Stimulated activated CD4-positive, alpha-beta T cell treated with anti-CD3 and anti-CD28 coated beads, TNF-alpha, amount 100 ng/mL, for 1 hour (primary cell): ENCODE measurements around the gene CDYL2.
A peak's percentile ranks its signal among the peaks of the same experiment; 100 is the strongest.
"Not testable (repeated sequence)": the region's sequence is repeated elsewhere in the genome, so short reads cannot be mapped to it uniquely, and the experiment has no call there.

Experiments used
- DNase-seq, 3 donors: peaks; one replicate each; pipeline ENCODE4 v3.0.0-alpha.2; 2020; ENCODE audit warnings: low read depth in 3 of 3, low spot score in 1 of 3

The CDYL2 gene

DNA sequence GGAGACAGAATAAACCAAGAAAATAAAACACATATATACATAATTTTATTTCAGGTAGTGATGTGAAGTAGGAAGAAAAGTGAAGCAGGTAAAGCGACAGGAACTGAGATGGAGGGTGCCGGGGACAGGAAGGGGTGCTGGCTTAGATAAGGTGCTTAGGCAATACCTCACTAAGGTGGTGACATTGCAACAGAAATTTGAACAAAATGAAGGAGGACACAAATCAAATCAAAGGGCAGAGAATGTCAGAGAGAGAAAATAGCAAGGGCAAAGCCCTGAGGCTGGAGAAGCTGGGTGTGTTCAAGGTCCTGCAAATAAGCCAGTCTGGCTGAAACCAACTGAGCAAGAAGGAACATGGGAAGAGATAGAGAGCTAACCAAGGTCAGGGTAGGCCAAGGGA is 5.0 kb upstream of the CDYL2 start:
- DNase-seq: no peak

DNA sequence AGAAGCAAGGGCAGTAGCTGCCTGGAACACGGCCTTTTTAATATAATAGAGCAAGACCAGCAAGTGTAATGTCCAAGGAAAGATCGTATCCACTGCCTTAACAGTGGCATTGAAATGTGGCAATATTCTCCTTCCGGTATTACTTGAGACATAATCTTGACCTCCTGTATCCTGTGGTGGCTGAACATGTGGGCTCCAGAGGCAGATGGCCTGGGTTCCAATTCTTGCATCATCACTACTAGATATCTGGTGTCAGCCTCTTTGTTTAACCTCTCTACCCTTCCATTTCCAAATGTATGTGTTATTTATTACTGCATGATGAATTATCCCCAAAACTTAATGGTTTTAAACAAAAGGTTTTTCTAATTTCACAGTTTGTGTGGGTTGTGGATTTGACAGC is 3.5 kb upstream of the CDYL2 start:
- no peak for DNase-seq

DNA sequence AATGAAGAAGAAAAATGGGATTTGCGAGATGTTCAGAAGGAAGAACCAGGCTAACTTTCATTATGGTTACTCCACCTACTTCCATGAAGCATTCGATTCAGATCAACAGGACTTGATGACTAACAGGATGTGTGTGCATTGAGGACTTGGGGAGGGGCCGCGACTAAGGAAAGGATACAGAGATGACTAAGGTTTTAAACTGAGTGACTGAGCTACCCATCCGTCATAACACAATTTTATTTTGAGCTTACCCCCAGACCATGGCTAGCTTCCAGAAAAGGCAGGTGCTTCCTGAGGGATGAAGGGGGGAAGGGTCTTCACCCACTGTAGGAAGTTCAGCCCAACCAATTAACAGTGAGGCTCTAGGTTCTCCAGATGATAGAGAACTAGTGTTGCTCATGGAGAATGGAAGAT is 2.5 kb upstream of the CDYL2 start:
- DNase-seq: peak in 2 of 3 donors; percentile 21 to 28

DNA sequence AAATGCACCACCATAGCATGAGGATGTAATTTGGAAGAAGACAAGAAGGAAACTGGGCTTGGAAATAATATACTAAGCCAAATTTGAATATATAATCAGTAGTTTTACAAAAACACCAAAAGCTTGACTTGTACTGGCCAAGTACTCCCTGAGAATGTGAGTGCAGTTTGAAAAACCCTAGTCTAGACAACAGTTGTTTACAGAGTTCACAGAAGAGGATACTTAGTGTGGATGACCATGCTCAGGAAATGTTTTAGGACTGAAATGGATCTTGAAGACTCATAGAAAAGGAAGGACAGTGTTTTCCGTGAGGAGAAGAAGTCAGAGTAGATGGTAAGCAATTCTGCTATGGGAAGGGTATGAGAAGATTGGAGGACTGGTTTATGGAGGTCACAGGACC is 1.9 kb upstream of the CDYL2 start:
- DNase-seq: no peak

DNA sequence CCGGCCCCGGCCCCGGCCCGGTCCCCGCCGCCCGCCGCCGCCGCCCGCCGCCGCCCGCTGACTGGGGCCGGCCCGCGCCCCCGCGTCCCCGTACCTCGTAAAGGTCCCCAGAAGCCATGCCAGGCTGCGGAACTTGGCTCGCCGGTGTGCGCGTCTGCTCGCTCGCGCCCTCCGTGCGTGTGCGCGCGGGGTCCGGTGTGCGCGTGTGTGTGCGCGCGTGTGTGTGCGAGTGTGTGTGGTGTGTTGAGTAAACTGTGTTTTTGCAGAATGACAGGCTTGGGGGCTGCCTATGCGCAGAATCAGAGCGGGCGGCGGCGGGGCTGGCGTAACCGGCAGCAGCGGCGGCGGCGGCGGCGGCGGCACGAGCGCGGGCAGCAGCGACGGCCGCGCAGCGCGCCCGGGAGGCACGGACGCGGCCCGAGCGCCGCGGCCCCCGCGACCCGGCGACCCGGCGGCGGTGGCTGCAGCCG is 307 bp downstream of the CDYL2 start:
- DNase-seq: peak in 2 of 3 donors; percentile 20 to 55

DNA sequence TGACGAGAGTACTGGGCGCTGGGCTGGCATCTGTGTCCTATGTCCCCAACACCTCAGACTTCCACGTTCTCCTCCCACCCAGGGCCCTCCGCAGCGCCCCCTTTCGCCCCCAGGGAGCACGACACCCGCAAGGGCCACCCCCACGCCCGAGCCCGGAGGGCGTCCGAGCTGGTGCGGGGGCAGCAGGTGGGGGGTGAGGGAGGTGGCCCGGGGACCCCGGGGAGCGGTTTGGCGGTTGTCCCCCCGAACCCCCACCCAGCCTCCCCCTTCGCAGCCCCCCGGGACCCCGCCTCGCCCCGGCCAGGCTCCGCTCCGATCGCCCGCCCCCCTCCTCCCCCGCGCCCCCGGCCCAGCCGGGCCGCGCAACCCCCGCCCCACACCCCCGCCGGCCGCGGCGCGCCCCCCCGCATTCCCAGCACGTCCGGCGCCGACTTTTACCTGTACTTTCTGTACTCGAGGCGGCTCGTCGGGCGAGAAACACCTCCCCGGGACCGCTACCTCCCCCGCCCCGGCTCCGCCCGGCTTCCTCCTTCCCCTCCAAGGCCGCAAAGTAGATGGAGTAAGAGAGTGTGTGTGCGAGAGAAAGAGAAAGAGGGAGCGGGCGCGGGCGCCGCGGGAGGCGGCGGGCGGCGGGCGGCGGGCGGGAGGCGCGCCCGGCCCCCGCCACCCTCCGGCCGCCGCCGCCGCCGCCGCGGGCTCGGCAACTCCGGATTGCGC is 901 bp downstream of the CDYL2 start:
- peak in 1 of 3 donors; percentile 31 for DNase-seq

DNA sequence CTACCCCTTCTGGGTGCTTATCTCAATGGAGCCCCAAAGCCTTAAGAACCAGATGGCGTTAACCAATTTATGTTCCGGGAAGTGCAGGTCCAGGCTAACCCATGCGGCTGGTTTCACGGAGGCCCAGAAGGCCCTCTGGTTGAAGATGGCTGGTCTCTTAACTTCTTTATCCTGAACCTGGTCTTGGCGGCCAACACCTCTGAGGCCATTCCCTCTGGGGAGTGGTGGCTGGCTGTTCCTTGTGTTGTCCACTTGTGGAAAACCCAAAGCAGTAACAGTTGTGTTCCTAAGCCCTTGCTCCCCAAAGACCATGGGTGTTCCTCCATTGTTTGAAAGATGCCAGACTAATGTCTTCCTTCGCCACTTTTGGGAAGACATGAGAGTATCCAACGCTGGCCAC is 1.5 kb downstream of the CDYL2 start:
- DNase-seq: no peak

DNA sequence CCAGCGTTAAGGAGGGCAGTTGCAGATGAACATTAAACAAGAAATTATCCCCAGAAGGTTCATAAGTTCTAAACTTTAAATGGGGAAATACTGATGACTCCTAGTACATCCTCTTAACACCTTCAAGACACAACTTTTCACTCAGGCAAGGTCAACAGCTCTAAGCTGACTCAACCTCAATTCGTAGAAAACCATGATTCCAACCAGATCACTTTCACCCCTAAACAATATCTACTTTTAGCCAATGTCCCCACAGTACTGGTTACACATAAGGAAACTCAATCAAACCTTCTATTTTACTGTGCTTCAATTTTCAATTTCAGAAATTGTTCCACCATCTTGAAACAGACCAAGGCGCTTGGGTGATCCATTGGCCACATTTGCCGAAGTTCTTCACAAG is 2.3 kb downstream of the CDYL2 start:
- no peak for DNase-seq

DNA sequence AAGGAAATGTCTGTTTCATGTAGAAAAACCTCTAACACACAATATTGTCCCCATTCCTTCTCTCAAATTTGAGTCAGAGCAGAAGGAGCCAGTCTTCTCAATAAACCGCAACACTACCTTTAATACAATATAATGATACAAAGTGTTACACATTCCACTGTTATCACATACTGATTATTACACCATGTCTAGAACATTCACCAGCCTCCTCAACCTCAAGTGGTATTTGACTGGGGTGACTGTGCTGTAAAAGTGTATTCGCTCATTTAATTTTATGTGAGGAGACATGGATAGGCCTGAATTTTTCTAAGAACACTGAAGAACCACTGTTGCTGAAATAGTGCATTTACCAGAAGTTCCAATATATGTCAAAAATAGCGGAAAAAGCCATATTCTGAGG is 10.3 kb downstream of the CDYL2 start:
- DNase-seq: no peak

DNA sequence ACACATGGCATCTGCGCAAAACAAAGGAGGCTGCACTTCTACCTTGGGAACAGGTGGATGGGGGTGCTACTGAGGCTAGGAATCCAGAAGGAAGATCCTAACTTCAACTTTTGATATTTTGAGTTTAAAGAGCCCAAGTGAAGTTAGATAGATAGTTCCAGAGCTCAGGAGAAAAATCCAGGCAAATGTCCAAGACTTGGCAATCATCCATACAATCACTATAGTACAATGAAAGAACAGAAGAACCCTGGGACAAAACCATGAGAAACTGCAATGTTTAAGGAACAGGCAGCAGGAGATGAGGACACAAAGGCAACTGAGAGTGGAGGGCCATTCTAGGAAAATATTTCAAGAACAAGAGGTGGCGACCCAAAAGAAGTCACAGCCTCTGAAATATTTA is 12.4 kb downstream of the CDYL2 start:
- no peak for DNase-seq

DNA sequence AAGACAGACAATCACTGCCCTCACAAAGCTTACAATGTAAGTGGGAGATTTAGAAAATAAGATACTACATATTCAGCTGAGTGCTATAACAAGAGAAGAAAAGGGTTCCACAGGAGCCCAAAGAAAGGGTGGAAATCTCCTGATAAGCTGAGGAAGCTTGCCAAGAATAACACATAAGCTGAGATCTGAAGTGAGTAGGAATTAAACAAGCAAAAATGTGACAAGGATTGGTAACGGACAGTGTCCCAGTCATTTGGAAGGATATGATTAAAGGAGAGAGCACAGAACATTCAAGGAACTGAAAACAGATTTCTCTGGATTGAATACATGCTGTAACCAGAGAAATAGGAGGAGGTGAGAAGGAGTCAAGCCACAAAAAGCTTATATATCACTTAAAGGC is 13.0 kb downstream of the CDYL2 start:
- no peak for DNase-seq

DNA sequence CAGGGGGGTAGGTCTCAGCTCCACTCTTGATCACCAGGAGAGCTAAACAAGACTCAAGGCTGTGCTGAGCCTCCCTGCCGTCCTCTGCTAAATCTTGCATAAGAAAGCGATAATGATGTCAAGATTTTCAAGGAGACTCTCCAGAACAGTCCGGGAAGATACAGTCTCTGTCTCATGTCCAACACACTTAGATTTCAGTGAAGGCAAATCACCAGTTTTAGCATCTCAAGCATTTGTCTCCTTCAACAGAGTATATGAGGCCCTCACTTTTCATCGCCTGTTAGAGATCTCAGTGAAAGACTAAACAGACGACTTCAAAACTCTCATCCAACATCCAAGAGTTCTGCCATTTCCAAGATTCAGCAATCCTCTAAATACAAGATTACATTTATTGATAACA is 13.6 kb downstream of the CDYL2 start:
- no peak for DNase-seq

DNA sequence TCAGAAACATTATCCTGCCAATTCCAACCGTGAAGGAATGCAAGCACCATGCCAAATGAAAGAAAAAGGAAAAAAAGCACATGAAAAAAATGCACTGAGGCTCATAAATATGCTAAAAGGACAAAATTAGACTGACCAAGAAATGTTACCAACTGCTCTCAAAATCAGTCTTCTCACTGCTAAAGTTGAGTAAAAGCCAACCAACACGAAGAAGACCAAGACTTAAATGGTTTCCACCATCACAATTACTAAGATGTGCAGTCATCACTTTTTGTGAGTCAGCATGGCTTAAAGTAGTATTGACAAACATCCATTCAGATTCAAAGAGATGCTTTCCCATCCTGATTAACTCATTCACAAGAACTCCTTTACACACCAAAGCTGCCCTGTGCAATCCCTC is 16.4 kb downstream of the CDYL2 start:
- DNase-seq: no peak

DNA sequence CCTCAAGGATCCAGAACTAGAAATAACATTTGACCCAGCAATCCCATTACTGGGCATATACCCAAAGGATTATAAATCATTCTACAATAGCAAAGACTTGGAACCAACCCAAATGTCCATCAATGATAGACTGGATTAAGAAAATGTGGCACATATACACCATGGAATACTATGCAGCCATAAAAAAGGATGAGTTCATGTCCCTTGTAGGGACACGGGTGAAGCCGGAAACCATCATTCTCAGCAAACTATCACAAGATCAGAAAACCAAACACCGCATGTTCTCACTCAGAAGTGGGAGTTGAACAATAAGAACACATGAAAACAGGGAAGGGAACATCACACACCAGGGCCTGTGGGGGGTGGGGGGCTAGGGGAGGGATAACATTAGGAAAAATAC is 17.8 kb downstream of the CDYL2 start:
- not testable (repeated sequence) for DNase-seq

DNA sequence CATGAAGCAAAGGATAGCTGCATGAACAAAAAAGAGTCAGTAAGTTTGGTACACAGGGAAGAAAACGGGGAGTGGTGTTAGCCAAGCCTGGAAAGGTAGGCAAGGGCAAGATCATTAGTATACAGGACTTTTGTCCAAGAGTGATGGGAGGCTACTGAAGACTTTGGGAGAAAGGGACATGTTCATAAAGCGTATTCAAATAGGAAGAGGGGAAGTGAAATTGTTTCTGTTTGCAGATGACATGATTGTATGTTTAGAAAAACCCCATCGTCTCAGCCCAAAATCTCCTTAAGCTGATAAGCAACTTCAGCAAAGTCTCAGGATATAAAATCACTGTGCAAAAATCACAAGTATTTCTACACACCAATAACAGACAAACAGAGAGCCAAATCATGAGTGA is 19.4 kb downstream of the CDYL2 start:
- DNase-seq: no peak

DNA sequence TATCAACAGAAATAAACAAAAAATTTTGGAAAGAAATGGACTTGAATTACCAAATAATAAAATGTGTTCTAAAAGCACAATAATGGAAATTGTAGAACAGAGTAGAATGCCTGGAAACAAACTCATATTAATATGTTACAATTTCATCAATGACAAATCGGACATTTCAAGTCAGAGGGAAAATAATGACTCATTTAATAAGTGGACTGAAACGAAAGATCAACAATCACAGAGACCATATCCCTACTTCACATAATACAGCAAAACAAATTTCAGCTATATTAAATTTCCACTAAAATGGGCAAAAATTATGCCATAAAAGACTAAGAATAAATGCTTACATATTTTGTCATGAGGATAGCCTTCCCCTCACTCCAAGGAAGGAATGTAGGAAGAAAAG is 25.7 kb downstream of the CDYL2 start:
- DNase-seq: no peak

DNA sequence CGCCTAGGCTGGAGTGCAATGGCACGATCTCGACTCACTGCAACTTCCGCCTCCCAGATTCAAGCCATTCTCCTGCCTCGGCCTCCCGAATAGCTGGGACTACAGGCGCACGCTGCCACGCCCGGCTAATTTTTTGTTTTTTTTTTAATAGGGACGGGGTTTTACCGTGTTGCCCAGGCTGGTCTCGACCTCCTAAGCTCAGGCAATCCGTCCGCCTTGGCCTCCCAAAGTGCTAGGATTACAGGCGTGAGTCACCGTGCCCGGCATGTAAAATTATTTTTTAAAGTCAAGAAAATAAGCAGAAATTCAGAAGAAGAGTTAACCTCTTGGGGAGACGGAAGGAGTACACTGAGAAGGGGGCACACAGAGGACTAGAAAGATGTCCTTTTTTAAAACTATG is 27.5 kb downstream of the CDYL2 start:
- DNase-seq: no peak

DNA sequence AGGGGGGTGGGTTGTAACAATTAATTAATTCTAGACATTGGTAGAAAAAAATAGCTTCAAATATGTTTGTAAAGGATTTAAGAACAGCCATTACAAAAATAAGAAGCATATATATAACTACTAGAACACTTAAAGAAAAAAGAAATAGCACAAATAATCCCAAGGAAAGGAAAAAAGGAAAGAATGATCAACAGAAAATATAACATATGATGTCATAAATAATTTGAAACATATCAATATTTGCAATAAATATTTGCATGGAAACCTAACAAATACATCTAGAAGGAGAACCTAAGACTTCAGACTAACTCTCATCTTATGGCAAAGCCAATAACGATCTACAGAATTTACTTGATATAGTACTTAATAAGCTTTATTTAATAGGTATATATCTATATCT is 28.9 kb downstream of the CDYL2 start:
- DNase-seq: no peak

DNA sequence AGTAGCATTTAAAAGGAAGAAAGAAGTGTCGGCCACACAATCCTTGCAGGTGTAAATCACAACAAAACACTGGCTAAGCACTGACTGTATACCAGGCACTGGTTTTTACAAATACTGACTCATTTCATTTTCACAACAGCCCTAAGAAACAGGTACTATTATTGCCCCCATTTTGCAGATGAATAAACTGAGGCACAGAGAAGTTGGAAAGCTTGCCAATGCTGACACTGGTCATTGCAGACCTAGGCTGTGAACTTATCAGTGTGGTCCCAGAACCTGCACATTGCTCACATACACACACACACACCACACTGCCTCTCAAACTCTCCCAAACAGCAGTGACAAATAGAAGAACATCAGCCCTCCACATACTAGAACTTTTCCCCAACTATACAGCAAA is 37.6 kb downstream of the CDYL2 start:
- DNase-seq: no peak

DNA sequence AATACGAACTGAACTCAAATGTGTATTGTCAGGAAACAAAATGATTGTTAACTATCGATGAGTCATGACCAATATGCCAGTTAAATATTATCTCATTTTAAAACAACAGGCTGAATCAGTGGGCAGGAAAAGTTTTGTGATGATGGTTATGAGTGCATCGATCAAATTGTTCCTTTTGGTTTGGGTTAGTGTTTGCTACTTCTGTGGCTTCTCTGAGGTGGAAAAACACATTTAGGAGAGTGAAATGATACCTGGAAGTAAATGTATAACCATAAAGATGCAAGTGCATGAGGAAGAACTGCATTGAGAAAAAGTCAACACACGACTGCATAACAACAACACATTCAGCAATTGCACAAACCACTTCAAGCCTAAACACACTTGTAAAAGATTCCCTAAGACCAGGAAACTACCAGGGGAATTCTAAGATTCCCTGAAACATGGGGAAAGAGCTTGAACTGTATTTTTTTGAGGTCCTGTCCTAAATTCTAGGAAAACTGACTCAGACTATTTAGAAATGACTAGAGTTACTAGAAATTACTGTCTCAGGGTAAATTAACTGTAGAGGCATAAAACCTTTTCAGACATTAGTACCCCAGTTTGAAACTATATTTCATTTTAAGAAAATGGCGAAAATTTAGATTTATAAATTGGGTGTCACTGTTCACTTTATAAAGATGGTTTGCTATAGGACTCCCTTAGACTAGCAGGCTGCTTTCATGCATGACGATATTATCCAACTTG is 44.8 kb downstream of the CDYL2 start:
- no peak for DNase-seq

DNA sequence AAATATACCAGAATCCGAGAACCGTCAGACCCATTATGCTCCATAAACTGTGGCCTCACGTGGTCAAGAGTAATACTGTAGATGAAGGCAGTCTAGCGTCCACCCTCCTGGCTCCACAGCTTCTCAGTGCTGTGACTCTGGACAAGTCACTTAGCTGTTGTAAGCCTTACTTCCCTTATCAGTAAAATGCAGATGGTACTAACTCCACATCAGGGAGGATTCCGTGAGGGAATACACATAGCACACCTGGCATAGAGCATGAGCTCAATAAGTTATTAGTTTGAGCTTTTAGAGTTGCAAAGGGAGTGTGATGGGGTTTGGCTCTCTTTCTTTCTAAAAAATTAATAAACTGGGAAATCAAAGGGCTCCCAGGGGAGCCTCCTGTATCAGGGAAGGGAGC is 49.9 kb downstream of the CDYL2 start:
- no peak for DNase-seq

DNA sequence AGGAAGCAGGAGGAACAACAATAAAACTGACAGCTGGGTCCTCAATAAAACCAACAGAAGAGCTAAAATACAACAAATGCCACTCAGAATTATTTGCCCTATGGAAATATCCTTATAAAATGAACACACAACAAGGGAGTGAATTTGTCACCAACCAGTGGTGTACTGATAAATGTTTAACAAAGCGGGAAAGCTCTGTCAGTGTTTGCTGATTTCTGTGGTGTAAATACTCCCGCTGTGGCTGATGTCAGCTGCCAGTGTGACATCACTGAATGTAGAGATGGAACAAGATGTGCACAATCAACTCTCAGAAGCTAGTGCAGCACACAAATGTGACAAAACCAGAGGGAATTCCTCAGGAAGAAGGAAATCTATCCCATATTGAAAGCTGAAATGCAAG is 51.9 kb downstream of the CDYL2 start:
- DNase-seq: no peak

DNA sequence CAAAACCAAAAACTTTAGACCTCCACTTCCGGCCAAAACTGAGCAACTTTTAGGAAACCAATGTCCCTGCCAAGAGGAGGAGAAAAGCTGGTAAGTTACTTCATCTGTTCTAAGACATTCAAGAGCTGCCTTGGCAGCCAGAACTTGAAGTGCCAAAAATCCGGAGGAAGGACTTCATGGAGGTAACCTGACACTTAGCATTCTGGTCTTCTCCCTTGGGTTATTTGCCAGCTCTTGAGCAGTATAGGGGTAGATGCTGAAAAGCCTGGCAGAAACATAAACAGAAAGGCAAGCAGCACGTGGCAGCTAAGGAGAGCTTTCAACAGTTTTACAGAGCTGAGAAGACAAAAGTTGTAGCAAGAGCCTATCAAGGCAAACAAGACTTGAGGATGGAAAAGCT is 53.2 kb downstream of the CDYL2 start:
- DNase-seq: no peak
